ENCODE results near the gene KCTD16.

KCTD16 gene

DNA sequence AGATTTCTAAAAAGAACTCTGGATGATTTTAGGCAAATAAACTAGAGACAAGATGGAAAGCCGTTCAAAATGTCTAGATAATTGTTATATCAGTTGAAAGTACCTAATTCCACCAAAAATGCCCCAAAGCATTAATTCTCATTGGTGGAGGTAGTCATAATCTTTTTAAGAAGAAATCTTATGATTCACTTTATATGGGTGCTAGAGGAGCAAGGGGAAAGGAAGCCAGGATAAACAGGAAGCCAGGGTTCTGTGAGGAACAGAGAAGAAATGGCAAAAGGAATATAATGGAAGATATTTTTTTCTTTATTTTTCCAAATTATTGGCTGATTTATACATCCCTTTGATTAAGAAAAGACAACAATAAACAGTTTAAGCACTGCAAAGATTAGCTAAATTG is 8.0 kb upstream of the KCTD16 start (continued):
- TF ChIP-seq, protein P1, sequence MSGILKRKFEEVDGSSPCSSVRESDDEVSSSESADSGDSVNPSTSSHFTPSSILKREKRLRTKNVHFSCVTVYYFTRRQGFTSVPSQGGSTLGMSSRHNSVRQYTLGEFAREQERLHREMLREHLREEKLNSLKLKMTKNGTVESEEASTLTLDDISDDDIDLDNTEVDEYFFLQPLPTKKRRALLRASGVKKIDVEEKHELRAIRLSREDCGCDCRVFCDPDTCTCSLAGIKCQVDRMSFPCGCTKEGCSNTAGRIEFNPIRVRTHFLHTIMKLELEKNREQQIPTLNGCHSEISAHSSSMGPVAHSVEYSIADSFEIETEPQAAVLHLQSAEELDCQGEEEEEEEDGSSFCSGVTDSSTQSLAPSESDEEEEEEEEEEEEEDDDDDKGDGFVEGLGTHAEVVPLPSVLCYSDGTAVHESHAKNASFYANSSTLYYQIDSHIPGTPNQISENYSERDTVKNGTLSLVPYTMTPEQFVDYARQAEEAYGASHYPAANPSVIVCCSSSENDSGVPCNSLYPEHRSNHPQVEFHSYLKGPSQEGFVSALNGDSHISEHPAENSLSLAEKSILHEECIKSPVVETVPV (CRISPR knock-in tag; IDR thresholded peaks at IDR 0.05), result no peak
- no peak for TF ChIP-seq PPARA (CRISPR knock-in tag; IDR thresholded peaks at IDR 0.05; ENCODE audit: borderline replicate concordance)

DNA sequence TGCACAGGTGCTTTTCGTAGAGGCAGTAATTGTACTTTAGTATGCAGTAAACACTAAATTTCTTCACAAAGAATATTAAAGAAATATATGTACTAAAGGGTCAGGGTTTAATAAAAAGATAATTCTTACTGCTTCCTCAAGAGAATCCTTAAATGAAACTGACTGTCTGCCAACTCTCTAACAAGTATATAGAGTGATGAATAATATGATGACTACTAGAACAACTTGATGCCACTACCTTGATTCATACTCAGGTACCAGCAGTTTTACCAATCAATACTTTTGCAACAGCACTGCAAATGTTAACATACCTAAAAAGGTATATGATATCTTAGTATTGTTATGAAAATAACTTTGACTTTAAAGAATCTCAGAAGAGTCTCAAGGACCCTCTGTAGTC is 4.0 kb upstream of the KCTD16 start:
- ATAC-seq, result no peak
- TF ChIP-seq, protein P2, sequence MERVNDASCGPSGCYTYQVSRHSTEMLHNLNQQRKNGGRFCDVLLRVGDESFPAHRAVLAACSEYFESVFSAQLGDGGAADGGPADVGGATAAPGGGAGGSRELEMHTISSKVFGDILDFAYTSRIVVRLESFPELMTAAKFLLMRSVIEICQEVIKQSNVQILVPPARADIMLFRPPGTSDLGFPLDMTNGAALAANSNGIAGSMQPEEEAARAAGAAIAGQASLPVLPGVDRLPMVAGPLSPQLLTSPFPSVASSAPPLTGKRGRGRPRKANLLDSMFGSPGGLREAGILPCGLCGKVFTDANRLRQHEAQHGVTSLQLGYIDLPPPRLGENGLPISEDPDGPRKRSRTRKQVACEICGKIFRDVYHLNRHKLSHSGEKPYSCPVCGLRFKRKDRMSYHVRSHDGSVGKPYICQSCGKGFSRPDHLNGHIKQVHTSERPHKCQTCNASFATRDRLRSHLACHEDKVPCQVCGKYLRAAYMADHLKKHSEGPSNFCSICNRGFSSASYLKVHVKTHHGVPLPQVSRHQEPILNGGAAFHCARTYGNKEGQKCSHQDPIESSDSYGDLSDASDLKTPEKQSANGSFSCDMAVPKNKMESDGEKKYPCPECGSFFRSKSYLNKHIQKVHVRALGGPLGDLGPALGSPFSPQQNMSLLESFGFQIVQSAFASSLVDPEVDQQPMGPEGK (CRISPR knock-in tag; IDR thresholded peaks at IDR 0.05; ENCODE audit: borderline replicate concordance), result no peak

DNA sequence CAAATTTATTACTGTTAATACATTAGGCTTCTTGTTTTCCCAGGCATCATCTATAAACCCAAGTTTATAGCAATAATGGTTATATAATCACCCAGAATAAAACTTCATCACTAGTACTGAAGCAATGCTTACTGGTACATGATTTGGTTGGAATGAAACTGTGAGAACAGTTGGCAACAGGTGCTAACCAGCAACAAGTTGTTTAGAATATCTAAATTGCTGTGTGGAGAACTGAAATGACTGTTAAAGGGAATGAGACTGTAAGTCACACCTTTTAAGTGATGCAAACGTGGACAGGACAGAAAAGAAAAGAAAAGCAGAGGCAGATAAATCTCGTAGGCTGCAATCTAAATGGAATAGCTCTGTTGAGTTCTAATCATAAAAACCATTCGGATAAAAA is 2.7 kb upstream of the KCTD16 start:
- no peak for ATAC-seq
- TF ChIP-seq TOX (CRISPR knock-in tag; IDR thresholded peaks at IDR 0.05; ENCODE audit: borderline replicate concordance) (no peak), PPARA (CRISPR knock-in tag; IDR thresholded peaks at IDR 0.05; ENCODE audit: borderline replicate concordance) (no peak), RARB (CRISPR knock-in tag; IDR thresholded peaks at IDR 0.05) (no peak), ZFP3 (CRISPR knock-in tag; IDR thresholded peaks at IDR 0.05) (no peak), GLIS3 (CRISPR knock-in tag; IDR thresholded peaks at IDR 0.05) (no peak), ZFP30 (CRISPR knock-in tag; IDR thresholded peaks at IDR 0.05) (no peak)
- TF ChIP-seq, protein P1 (CRISPR knock-in tag; IDR thresholded peaks at IDR 0.05), result no peak
- TF ChIP-seq, protein P3, sequence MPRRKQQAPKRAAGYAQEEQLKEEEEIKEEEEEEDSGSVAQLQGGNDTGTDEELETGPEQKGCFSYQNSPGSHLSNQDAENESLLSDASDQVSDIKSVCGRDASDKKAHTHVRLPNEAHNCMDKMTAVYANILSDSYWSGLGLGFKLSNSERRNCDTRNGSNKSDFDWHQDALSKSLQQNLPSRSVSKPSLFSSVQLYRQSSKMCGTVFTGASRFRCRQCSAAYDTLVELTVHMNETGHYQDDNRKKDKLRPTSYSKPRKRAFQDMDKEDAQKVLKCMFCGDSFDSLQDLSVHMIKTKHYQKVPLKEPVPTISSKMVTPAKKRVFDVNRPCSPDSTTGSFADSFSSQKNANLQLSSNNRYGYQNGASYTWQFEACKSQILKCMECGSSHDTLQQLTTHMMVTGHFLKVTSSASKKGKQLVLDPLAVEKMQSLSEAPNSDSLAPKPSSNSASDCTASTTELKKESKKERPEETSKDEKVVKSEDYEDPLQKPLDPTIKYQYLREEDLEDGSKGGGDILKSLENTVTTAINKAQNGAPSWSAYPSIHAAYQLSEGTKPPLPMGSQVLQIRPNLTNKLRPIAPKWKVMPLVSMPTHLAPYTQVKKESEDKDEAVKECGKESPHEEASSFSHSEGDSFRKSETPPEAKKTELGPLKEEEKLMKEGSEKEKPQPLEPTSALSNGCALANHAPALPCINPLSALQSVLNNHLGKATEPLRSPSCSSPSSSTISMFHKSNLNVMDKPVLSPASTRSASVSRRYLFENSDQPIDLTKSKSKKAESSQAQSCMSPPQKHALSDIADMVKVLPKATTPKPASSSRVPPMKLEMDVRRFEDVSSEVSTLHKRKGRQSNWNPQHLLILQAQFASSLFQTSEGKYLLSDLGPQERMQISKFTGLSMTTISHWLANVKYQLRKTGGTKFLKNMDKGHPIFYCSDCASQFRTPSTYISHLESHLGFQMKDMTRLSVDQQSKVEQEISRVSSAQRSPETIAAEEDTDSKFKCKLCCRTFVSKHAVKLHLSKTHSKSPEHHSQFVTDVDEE (CRISPR knock-in tag; IDR thresholded peaks at IDR 0.05), result no peak

DNA sequence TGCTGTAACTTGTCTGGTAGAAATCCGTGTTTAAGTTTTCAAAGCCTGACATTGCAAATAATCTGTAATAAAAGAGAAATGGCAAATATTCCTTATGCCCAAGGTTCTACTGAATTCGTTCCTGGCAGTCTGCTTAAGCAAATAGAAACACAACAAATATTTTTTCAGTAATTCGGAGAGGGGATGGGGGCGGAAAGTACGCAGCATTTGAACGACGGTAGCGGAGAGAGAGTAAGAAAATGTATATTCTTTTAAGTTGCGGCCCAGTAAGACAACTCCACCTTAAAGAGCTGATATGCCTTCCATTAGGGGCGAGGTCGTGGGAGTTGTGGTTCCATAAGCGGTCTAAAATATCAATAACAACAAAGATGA is 783 bp upstream of the KCTD16 start:
- TF ChIP-seq, protein P2 (CRISPR knock-in tag; IDR thresholded peaks at IDR 0.05; ENCODE audit: borderline replicate concordance), result no peak
- TF ChIP-seq TCF4 (CRISPR knock-in tag; IDR thresholded peaks at IDR 0.05; ENCODE audit: borderline replicate concordance) (no peak), ZNF565 (CRISPR knock-in tag; conservative IDR thresholded peaks at IDR 0.05; ENCODE audit: low read depth) (no peak), ISL1 (CRISPR knock-in tag; IDR thresholded peaks at IDR 0.05) (no peak), ZFP3 (CRISPR knock-in tag; IDR thresholded peaks at IDR 0.05) (no peak), ESRRG (CRISPR knock-in tag; IDR thresholded peaks at IDR 0.05) (no peak), ZNF8 (CRISPR knock-in tag; IDR thresholded peaks at IDR 0.05) (no peak), PPARA (CRISPR knock-in tag; IDR thresholded peaks at IDR 0.05; ENCODE audit: borderline replicate concordance) (no peak), ZC3H10 (CRISPR knock-in tag; IDR thresholded peaks at IDR 0.05) (no peak), ZFP30 (CRISPR knock-in tag; IDR thresholded peaks at IDR 0.05) (no peak)
- TF ChIP-seq, protein P4, sequence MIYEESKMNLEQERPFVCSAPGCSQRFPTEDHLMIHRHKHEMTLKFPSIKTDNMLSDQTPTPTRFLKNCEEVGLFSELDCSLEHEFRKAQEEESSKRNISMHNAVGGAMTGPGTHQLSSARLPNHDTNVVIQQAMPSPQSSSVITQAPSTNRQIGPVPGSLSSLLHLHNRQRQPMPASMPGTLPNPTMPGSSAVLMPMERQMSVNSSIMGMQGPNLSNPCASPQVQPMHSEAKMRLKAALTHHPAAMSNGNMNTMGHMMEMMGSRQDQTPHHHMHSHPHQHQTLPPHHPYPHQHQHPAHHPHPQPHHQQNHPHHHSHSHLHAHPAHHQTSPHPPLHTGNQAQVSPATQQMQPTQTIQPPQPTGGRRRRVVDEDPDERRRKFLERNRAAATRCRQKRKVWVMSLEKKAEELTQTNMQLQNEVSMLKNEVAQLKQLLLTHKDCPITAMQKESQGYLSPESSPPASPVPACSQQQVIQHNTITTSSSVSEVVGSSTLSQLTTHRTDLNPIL (CRISPR knock-in tag; IDR thresholded peaks at IDR 0.05; ENCODE audit: low read depth), result no peak
- TF ChIP-seq, protein P1 (CRISPR knock-in tag; IDR thresholded peaks at IDR 0.05), result no peak
- TF ChIP-seq, protein P5, sequence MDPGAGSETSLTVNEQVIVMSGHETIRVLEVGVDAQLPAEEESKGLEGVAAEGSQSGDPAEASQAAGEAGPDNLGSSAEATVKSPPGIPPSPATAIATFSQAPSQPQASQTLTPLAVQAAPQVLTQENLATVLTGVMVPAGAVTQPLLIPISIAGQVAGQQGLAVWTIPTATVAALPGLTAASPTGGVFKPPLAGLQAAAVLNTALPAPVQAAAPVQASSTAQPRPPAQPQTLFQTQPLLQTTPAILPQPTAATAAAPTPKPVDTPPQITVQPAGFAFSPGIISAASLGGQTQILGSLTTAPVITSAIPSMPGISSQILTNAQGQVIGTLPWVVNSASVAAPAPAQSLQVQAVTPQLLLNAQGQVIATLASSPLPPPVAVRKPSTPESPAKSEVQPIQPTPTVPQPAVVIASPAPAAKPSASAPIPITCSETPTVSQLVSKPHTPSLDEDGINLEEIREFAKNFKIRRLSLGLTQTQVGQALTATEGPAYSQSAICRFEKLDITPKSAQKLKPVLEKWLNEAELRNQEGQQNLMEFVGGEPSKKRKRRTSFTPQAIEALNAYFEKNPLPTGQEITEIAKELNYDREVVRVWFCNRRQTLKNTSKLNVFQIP (CRISPR knock-in tag; IDR thresholded peaks at IDR 0.05; ENCODE audit: borderline replicate concordance, low read depth), result no peak
- peak; percentile 5; the same call in 2 of the 3 replicates for ATAC-seq
